Left lung (tissue), 10 donors: ENCODE results near the gene KARS1. TPM values are rescaled to one million over a fixed set of nuclear protein-coding genes. Genes with fewer than 3 reads are reported as not detected.

ENCODE experiments used
- ATAC-seq: fragments of 200-7000 bp; cut with Tn5 transposase; one replicate; pipeline ENCODE4 v1.9.1; 2020; ENCODE audit warnings: moderate library complexity
- DNase-seq, 4 donors: peaks; one replicate each; pipeline ENCODE4 v3.0.0-alpha.2; 2013 to 2020
- H3K27ac ChIP-seq, 2 donors: fragments of 200-600 bp; sonication (generic) in 1 of 2; one replicate each; pipeline versions ENCODE4 v1.5.0 to v1.8.0; 2020 to 2021
- H3K27me3 ChIP-seq, 2 donors: fragments of 200-600 bp; sonication (generic) in 1 of 2; one replicate each; pipeline versions ENCODE4 v1.5.0 to v1.8.0; 2020 to 2021
- H3K36me3 ChIP-seq, 2 donors: fragments of 200-600 bp; sonication (generic) in 1 of 2; one replicate each; pipeline versions ENCODE4 v1.5.0 to v1.8.0; 2020 to 2021
- H3K4me1 ChIP-seq, 2 donors: fragments of 200-600 bp; one replicate each; pipeline ENCODE4 v1.8.0; 2021
- H3K4me3 ChIP-seq, 2 donors: fragments of 200-600 bp; sonication (generic) in 1 of 2; one replicate each; pipeline versions ENCODE4 v1.5.0 to v1.8.0; 2020 to 2021; ENCODE audit warnings: mild to moderate bottlenecking in 1 of 2
- H3K9me3 ChIP-seq, 2 donors: fragments of 200-600 bp; sonication (generic) in 1 of 2; one replicate each; pipeline versions ENCODE4 v1.5.0 to v1.8.0; 2020 to 2021
- CTCF ChIP-seq, 2 donors: fragments of 200-600 bp; sonication (generic) in 1 of 2; IDR thresholded peaks; one replicate each; pipeline versions ENCODE4 v1.5.0 to v1.8.0; 2021; ENCODE audit warnings: antibody characterized with exemption in 2 of 2
- intact Hi-C, 2 donors: fragments of 100-400 bp; cut with DNase I; formaldehyde crosslinking; loops; one replicate each; pipeline versions ENCODE4 v1.11.2 to v1.14.2; 2022
- polyA plus RNA-seq, 6 donors: library from polyadenylated mRNA; unstranded; fragments of 120-200 nt; gene quantifications; one replicate each; pipeline ENCODE4 v1.2.1, GENCODE V29; 2013; ENCODE audit not compliant: insufficient read length in 6 of 6
- total RNA-seq, 2 donors: library from RNA; stranded (reverse); fragmentation: NEBNext Ultra II Directional; extraction: Animal tissue kit (Norgen Biotek cat#: 25700); gene quantifications; one replicate each; pipeline ENCODE4 v1.2.1, GENCODE V29; 2021
- donor health status: DM: no; HTN: yes; CAD: no.
- donor health status: DM: no; HTN: no; CAD: no.

KARS1 gene
- total and polyA plus RNA-seq, 8 donors: 80.0 to 128 (median 122) TPM

GRCh38 chr16:75679366-75679765 lies 31.9 kb upstream of the KARS1 start:
- DNase-seq: no peak
- ATAC-seq: no peak
- no peak overlapping the region for H3K4me3 ChIP-seq
- H3K9me3 ChIP-seq: no peaks in the 10 kb centered on the region
- no peak overlapping the region for H3K27ac ChIP-seq
- TF ChIP-seq CTCF (IDR thresholded peaks at IDR 0.05): no peak
- H3K36me3 ChIP-seq: no peaks in the 10 kb centered on the region
- H3K4me1 ChIP-seq: no peaks in the 10 kb centered on the region
- H3K27me3 ChIP-seq: no peaks in the 10 kb centered on the region
- intact Hi-C loops: no loop called here

GRCh38 chr16:75676909-75677308 lies 29.4 kb upstream of the KARS1 start, which contains the start of gene CPHXL2:
TSS of gene CPHXL2 (minus strand) at chr16:75677009. CDS start at chr16:75676999, 10 bp downstream.
- TF ChIP-seq CTCF (IDR thresholded peaks at IDR 0.05): no peak
- intact Hi-C loops: no loop called here
- Histone ChIP-seq H3K9me3 (no peaks in the 10 kb centered on the region), H3K27ac (no peak within 1 kb of the TSS), H3K4me1 (no peaks in the 10 kb centered on the region), H3K27me3 (no peaks in the 10 kb centered on the region), H3K36me3 (no peaks in the 10 kb centered on the region), H3K4me3 (no peak within 1 kb of the TSS)
- ATAC-seq: no peak
- DNase-seq: no peak

- no peak for TF ChIP-seq CTCF (IDR thresholded peaks at IDR 0.05)
Measured at GRCh38 chr16:75667503-75667902, 20.0 kb upstream of the KARS1 start.

GRCh38 chr16:75660726-75661302 lies 13.3 kb upstream of the KARS1 start:
- H3K36me3 ChIP-seq: peaks cover 0 to 48% of the 10 kb centered on the region in 2 donors
- TF ChIP-seq CTCF (IDR thresholded peaks at IDR 0.05): no peak
- intact Hi-C loops: no loop called here

More at GRCh38 chr16:75667503-75667902, 20.0 kb upstream of the KARS1 start:
- Histone ChIP-seq H3K4me1 (no peaks in the 10 kb centered on the region), H3K36me3 (no peaks in the 10 kb centered on the region), H3K9me3 (no peaks in the 10 kb centered on the region), H3K27ac (no peak overlapping the region), H3K4me3 (no peak overlapping the region), H3K27me3 (no peaks in the 10 kb centered on the region)
- intact Hi-C loops: no loop called here
- no peak for ATAC-seq
- no peak for DNase-seq

GRCh38 chr16:75660321-75660720 lies 12.9 kb upstream of the KARS1 start:
- ATAC-seq (no peak), DNase-seq (no peak)
- TF ChIP-seq CTCF (IDR thresholded peaks at IDR 0.05): no peak
- Histone ChIP-seq H3K27ac (no peak overlapping the region), H3K4me1 (no peaks in the 10 kb centered on the region), H3K27me3 (no peaks in the 10 kb centered on the region), H3K9me3 (no peaks in the 10 kb centered on the region), H3K36me3 (peaks cover 0 to 53% of the 10 kb centered on the region in 2 donors), H3K4me3 (no peak overlapping the region)
- intact Hi-C loops: no loop called here

More at GRCh38 chr16:75660726-75661302, 13.3 kb upstream of the KARS1 start:
- H3K4me1 ChIP-seq: no peaks in the 10 kb centered on the region
- DNase-seq (no peak), ATAC-seq (no peak)
- H3K4me3 ChIP-seq: no peak overlapping the region
- H3K27me3 ChIP-seq: no peaks in the 10 kb centered on the region
- no peak overlapping the region for H3K27ac ChIP-seq
- H3K9me3 ChIP-seq: no peaks in the 10 kb centered on the region
